Inflammatory macrophage treated with lipopolysaccharide for 4 hours (primary cell): Measurements from ENCODE around the gene SOCS3.
"Not testable (repeated sequence)": the region's sequence is repeated elsewhere in the genome, so short reads cannot be mapped to it uniquely, and the experiment has no call there.

Experiments used
- DNase-seq: peaks from one replicate; pipeline ENCODE4 v3.0.0-alpha.2; 2020

SOCS3 gene

DNA sequence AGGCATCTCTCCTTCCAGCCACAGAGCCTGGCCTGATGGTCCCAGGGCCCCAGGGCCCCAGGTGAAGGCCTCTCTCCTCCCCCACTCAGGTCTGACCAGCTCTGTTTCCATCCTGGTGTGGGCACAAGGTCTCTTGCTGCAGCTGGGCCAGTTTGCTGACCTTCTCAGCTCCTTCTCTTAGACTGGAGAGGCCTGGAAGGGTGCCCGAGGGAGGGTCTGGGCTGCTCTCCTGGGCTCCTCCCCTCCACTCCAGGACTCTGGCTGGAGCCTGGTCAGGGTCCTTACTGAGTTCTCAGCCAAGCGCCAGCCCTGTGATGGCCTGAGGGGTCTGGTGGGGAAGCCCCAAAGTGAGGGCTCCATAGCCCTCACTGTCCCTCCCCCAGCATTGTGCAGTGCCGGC, 12.4 kb downstream of the SOCS3 start:
- no peak for DNase-seq

DNA sequence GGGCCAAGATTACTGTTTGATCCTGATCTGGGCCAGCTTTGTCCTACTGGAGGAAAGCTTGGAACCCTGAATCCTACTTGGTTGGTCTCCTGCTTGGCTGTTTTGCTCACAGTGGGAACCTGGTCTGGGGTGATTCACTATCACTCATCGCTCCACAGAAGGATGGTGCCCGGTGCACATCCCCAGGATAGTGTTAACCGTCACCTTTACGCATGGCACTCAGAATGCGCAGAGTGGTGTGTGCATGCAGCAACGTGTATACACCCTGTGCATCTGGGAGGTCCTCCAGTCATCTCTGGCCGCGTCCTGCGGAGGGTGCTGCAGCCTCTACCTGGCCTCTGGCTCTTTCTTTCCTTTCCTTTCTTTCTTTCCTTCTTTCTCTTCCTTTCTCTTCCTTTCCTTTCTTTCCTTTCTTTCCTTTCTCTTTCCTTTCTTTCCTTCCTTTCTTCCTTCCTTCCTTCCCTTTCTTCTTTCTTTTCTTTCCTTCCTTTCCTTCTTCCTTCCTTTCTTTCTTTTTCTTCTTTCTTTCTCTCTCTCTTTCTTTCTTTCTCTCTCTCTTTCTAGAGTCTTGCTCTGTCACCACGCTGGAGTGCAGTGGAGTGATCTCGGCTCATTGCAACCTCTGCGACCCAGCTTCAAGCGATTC, 13.1 kb downstream of the SOCS3 start:
- DNase-seq: no peak

DNA sequence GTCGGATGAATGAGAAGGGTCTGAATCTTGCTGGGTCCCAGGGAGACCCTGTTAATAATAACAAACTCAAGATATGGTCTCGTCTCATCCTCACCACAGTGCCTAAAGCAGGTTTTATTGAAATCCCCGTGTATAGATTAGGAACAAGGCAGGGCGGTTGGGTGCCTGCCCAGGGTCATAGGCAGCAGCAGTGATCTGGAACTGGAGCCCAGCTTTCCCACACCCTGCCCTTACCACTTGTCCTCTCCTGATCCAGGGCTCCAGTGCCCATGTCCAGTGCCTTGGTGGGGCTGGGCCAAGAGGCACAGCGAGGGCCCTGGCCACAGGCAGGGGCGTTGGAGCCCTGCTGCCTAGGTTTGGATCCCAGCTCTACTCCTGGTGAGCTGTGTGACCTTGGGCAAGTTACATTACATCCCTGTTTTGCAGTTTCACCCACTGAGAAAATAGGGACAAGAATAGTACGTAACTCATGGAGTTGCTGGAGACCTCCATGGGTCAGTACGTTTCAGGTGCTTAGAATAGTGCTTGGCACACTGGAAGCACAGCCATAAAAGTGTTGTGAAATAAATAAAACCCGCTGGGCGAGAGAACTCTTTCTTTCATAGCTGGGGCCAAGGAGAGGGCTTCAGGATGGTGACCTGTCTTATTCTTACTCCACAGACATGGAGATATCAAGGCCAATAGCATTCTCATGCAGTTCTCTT, 13.9 kb downstream of the SOCS3 start:
- no peak for DNase-seq

DNA sequence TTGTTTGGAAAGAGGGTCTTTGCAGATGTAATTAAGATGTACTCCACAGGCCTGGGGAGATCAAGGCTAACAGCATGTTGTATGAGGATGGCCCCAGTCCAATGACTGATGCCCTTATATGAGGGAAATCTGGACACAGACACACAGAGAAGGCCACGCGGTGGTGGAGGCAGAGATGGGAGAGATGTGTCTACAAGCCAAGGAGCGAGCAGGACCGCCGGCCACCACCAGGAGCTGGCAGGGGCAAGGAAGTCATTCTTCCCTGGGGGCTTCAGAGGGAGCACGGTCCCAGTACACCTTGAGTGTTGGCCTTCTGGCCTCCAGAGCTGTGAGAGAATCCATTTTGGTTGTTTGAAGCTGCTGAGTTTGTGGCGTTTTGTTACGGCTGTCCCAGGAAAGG, 14.7 kb downstream of the SOCS3 start:
- DNase-seq: no peak

GRCh38 chr17:78344666-78345065, 15.2 kb downstream of the SOCS3 start:
- DNase-seq: no peak

DNA sequence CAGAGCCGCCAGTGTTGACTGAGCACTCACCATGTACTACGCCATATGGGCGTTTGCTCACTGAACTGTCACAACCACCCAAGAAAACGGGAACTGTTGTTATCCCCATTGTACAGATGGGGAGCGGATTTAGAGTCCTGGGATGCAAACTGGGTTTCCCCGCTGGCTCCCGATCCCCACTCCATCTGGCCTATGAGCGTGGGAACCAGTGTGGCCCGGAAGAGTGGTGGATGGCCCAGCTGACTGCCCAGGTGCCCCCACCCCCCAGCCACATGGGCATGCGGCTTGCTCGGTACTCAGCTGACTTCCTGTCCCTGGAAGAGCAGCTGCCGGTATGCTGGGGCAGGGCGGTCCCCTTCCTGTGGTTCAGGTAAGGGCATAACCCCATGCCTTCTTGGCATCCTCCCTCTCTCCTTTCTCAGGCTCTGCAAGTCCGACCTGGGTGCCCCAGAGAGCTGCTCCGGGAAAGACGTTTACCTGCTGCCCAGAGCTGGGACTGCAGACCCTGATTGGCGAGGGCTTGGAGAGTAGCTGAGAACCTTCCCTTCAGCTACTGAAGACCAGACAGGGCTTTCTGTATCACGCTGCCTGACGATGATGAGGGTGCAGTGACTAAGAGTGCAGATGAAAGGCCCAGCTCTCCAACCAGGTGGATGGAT, 16.2 kb downstream of the SOCS3 start:
- peak; percentile 81 for DNase-seq

DNA sequence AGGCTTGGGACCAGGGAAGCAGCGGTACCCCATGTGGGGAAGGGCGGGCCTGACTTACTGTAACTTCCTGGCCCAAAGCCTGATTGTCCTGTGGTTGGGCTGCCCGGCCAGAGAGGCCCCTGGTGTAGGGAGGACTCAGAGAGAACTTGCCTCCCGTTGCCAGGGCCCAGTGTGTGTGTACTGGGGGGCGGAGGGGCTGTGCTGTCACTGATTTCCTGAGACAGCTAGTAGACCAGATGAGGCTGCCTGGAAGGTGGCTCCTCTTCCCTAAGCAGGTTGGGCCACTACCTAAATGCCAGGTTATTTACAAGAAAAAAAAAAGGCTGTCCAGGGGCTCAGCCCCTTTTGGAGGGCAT, 16.7 kb downstream of the SOCS3 start:
- DNase-seq: no peak

- DNase-seq: peak; percentile 64
These were observed 17.3 kb downstream of the SOCS3 start for GRCh38 chr17:78342449-78343186.

DNA sequence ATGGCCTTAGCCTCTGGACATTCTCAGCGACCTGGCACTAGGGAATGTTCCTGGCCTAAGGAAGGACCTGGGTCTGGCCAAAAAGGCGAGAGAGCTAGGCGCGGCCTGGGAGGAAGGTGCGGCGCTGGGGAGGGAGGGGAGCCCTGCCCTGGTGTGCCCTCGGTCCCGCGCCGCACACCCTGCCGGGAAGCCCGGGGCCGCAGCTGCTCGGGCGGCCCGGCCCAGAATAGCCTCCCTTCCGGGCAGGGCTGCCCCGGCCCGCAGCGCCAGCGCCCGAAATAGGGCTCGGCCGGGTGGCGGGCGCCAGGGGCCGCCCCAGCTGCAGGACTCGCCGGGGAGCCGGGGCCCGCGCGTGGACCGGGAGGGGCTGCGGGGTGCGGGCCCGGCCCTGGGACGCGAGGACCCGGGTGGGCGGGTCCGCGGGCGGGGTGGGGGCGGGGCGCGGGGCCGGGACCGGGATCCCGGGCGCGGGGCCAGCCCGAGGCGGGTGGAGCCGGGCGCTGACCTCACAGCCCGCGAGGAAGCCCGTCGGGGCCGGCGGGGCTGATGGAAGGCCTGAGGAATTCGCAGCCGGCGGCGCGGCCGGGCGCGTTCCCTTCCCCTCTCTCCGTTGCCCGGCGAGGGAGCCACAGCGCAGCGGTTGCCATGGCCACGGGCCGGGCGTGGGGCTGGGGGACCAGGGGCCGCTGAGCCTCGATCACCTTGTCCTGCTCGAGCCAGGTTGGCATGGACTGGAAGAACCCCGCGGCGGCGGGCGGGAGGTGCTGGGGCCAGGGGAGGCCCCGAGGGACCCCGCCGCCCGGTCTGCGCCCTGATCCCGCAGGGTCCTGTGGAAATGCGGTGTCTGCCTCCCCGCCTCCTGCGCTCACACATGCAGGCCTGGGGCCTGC, 18.1 kb downstream of the SOCS3 start:
- DNase-seq: peak; percentile 76

DNA sequence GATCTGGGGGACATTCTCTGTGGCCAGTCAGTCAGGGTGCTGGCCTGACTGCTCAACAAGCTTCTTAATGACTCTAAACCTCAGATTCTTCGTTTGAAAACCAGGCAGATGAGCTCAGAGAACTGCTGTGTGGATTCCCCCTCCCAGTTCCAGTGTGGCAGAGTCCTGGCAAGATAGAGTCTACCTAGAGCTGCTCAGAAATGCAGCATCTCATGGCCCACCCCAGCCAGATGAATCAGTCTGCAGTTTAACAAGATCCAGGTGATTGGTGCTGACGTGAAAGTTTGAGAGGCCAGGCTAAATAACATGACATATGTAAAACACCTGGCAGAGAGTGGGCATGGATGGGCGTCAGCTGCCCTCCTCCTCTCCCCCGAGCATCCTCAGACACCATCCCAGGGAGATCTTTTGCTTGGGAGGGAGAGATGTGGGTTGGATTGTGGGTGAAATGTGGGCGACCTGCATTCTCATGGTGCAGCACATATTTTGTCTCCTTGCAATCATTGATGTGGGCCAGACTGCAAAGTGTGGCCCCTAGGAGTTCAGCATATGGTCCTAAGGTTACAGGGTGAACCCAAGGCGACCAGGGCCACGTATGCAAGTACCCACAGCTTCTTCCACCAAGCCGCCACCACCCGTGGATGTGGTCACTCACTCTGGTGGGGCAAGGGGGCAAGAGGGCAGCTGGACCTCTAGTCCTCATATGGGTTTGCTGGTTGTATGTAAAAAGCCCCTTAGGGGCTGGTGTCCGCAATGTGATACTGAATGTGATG, 19.5 kb downstream of the SOCS3 start:
- DNase-seq: no peak

- DNase-seq: peak; percentile 50
These were observed 21.2 kb downstream of the SOCS3 start for GRCh38 chr17:78338486-78339259.

DNA sequence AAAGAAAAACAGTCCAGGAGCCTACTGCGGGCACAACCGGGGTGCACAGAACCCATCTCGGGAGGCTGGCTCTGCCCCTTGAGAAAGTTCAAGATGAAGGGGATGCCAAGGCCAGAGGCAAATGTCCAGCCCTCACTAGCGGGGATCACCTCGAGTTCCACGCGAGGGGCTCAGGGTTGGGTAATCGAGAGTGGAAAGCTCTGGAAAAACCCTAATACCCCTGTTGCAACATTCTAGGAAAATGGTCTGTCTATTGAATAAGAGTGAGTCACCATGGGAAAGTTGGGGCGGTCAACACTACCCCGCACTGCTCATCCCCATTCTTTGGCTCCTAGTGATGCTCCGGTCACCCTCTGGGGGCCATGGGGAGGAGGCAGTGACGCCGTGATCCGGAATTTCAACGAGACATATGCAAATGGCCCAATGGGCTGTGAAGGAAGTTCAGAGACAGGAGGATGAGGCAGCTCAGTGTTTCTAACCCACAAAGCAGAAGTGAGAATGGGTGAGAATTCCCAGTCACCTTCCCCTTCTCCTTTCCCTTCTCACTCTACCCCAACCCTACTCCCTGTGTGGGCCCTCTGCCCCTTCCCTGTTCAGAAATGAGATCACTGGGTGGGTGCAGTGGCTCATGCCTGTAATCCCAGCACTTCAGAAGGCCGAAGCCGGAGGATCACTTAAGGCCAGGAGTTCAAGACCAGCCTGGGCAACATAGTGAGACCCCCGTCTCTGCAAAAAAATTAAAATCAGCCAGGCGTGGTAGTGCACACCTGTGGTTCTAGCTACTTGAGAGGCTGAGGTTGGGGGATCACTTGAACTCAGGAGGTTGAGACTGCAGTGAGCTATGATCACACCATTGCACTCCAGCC, 22.4 kb downstream of the SOCS3 start:
- DNase-seq: peak; percentile 99

DNA sequence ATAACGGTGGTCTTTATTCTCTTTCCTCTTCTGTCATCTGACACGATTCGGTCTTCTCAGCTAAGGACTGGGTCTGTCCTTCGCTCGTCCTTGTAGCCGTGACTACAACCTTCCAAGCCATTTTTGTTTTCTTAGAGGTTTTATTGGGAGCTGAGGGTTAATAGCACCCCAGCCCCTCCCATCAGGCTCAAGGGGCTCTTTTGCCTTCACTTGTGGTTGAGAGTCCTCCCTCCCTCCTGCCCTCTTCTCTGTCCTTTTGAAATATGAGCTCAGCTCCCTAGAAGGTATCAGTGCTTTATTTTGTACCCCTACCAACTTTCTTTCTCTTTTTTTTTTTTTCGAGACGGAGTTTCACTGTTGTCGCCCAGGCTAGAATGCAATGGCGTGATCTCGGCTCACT, 24.7 kb downstream of the SOCS3 start:
- no peak for DNase-seq

DNA sequence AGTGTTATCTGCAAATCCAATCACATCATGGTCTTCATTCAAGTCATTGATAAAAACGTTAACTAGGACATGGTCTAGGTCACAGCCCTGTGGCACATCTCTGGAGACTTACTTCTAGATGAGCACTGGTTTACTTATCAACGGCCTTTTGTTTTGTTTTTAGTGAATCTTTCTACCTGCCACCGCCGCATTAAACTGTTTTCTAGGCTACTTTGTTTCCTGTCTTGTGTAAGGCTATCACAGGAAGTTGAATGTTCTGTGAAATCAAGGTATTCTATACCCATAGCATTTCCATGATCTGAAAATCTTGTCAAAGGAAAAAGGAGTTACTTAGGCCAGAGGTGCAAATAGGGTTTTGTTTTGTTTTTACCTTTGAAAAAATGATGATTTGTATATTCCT, 26.9 kb downstream of the SOCS3 start:
- DNase-seq: no peak

GRCh38 chr17:78331355-78331754, 28.5 kb downstream of the SOCS3 start:
- DNase-seq: not testable (repeated sequence)

- DNase-seq: peak; percentile 47
These were observed 29.2 kb downstream of the SOCS3 start for GRCh38 chr17:78330570-78331224.

GRCh38 chr17:78329263-78330059, 30.4 kb downstream of the SOCS3 start:
- DNase-seq: peak; percentile 87

DNA sequence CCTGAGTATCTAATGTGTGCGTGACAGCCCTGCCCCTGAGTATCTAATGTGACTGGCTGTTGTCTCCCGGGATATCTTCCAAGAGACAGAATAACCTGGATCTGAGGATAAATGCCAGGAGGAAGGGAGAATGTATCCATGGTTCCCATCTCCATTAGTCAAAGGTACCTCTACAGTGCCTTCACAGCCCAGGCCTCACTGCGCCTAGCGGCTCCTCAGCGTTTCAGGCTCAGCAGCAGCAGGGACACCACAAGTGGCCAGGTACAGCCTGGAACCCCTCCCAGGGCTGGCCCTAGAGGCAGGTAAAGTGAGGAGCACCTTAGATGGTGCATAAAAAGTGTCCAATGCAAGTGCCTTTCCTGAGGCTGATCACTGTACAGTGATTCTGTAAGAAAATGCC, 32.0 kb downstream of the SOCS3 start:
- no peak for DNase-seq
